NCI-H2196 treated with DMSO at 0.1 percent for 48 hours (cell line): ENCODE data around the gene PSMB11.
"Not testable (repeated sequence)": the region's sequence is repeated elsewhere in the genome, so short reads cannot be mapped to it uniquely, and the experiment has no call there.

ENCODE experiments used
- DNase-seq: peaks from one replicate; lab custom pipeline; 2025; ENCODE audit not compliant: unreplicated experiment; lab: John Stamatoyannopoulos, UW

The PSMB11 gene

GRCh38 chr14:23013749-23014054 is 28.3 kb upstream of the PSMB11 start:
- DNase-seq, result not testable (repeated sequence)

- DNase-seq, result no peak
These were observed 26.4 kb upstream of the PSMB11 start for GRCh38 chr14:23015618-23016017.

- DNase-seq, result no peak
These were observed 24.9 kb upstream of the PSMB11 start for GRCh38 chr14:23017091-23017490.

DNA sequence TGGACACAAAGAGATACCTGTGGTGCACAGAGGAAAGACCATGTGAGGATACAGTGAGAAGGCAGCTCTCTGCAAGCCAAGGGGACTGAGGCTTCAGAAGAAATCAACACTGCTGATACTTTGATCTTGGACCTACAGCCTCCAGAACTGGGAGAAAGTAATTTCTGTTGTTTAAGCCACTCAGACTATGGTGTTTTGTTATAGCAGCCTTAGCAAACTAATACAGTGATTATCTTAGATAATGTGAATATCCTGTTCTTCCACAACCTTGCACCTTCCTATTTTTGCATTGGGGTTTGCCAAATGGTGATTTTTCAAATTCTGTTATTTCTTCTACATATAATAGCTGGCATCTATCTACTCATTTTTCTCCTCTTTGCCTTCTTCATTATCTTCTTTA is 23.9 kb upstream of the PSMB11 start:
- DNase-seq, result no peak

GRCh38 chr14:23020143-23021128 is 21.6 kb upstream of the PSMB11 start:
- DNase-seq, result no peak

DNA sequence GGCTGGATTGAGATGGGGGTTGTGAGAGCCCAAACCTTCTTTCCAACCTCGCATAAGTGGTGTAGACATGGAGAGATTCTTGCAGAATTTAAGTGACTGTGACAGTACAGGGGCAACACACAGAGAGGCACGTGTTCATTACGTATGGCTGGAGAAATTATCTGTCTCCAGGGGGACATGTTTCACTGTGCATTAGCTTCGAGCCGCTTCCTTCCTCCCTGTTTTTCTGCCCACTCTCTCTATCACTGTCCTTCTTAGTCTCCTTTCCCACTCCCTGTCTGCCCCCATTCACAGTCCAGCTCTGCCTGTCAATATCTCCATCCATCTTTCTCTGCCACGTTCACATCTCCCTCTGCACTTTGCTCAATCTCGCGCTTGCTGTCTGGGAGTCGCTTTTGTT is 20.6 kb upstream of the PSMB11 start:
- no peak for DNase-seq

DNA sequence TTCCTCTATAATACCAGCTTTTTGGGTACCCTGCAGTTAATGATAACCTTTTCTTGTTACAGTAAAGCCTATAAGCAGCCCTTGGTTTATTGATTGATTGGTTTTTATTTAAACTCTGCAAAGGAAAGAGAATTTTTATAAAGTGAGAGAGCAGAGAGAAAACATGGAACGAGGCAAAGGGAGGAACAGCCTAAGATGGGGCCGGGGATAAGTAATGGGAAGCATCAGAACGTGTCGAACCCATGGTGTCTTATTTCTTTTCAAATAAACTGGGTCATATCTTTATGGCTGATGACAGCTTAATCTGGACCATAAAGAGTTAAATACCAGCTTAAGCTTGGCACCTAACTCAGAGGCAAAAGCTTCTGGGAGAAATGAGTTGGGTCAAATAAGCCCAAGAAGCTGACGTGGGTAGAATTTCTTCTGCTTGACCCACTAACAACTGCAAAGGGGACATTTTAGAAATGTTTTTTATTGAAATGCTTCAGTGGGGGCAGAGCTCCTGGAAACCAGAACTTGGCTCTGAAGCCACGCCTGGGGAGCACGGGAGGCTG is 20.0 kb upstream of the PSMB11 start:
- DNase-seq, result no peak

DNA sequence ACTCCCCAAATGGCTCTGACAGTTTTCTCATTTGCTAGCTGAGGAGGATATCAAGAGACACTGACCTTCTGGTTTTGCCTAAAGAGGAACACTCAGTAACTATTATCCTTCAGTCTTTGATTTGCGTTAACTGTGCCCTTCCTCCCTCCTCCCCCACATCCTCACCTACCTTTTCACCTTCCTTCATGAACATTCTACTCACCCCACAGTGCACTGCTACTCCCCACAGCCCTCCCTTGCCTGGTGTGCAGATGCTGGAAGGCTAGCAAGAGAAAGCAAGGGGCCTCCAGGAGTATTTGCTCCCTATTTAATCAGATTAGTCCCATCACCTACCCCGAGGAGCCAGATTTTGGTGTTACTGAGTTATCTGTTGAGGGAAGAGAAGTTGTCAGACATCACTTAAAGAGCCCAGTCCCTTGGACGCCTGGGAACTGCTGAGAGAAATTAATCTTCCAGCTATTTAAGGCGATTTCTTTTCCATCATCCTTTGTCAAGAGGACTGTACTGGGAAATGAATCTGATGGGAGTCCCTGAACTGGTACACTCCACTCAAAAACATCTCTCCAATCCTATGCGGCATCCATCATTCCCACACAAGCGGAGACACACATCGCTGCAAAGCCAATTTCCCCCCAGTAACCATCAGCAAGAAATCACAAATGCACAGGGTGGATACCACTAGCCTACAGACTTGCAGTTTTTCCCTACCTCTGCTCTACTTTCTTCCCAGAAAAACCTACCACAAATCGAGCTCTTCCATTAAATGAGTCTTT is 18.8 kb upstream of the PSMB11 start:
- DNase-seq, result no peak

DNA sequence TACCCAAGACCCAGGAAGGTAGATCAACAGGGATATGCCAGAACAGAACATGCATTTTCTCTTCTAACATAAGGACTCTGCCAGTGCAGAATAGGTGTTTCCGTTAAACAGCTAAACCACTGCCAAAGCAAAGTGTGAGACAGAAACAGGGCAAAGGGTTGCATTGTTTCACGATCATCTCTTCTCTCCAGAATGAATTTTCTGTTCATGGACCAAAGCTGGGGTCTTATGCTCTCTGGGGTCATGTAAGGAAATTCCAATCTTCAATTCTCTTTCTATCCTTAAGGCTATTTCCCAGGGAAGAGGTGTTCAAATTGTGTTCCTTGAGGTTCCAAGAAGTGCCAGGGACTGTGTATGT is 18.2 kb upstream of the PSMB11 start:
- DNase-seq, result no peak

- DNase-seq, result no peak
These were observed 17.4 kb upstream of the PSMB11 start for GRCh38 chr14:23024612-23025075.

DNA sequence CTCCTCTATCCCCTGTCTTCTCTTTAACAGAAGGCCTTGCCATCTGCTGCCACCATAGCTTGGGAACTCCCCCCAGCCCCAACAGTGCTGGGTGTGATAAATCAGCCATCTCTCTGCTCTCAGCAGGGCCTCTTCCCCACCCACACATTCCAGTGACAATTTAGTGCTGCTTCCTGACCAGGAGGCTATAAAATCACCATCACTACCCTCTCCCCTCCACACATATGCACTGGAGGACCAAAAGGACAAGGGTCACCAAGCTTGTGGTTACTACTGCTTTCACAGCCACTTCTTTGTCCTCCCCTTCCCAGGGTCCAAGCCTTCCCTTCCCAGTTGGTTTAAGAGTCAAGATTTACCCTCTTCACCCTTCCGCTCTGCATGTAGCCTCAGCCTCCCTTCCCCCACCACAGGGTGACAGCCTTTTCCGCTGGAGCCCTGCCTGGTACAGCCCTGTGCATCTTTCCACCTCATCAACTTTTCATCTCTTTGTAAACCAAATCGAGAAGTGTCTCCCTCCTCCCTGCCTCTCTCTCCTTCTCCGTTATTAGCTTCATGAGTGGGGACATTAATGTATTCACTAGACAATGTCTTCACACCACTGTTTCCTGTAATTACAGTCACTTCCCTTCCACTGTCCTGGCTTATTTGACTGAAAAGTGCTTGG is 16.7 kb upstream of the PSMB11 start:
- DNase-seq, result no peak

- DNase-seq, result no peak
These were observed 13.2 kb upstream of the PSMB11 start for GRCh38 chr14:23028799-23029198.

DNA sequence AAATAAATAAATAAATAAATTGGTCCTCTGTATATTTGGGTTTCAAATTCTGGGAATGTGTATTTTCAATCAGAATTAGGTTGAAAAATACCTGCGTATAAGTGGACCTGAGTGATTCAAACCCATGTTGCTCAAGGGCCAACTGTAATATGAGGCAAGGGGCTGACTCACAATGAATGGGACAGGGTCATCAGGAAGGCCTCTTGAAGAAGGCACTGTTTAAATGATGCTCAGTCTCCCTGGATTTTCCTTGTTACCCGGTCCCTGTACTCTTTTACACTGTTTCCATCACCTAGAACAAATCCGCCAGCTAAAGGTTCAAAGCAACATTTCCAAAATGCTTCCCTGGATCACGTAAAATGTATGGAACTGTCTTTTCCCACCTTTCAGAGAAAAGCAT is 11.1 kb upstream of the PSMB11 start:
- no peak for DNase-seq

DNA sequence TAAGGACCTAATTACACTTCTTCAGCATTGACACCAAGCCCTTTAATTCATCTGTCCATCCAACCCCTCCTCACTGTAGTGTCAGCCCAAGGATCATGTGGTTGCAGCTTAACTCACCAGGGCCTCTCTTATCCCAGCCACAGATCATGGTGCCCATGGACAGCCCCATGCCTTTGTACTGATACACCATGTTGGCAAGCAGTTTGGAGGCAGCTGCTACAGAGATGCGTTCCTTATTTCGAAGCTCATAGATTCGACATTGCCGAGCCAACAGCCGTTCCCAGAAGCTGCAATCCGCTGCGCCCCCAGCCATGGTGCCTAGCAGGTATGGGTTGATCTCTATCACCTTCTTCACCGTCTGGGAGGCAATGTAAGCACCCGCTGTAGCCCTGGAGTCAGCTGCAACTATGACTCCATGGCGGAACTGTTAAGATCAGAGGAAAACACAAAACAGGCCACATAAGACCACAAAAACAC is 8.7 kb upstream of the PSMB11 start:
- DNase-seq, result no peak

DNA sequence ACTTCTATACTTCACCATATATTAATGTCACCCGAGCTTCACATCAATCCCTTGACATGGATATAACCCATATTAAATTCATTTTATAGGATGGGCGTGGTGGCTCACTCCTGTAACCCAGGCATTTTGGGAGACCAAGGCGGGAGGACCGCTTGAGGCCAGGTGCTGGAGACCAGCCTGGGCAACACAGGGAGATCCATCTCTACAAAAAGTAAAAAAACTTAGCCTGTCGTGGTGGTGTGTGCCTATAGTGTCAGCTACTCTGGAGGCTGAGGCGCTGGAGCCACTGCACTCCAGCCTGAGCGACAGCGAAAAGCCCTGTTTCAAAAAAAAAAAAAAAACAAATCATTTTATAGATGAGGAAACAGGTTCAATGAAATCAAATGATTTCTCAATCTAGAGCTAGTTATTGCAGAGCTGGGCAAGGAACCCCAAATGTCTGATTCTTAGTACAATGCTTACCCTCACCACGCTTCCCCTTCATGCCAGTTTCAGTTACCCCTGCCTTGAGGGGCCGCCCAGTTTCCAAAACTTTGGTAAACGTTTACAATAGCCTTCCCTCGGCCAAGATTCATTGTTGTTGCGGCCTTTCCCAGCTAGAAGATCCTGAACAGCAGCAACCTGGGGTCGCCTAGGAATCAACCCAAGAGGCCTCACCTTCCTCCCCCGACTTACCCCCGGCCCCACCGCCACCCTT is 8.1 kb upstream of the PSMB11 start:
- no peak for DNase-seq

- DNase-seq, result no peak
These were observed 7.3 kb upstream of the PSMB11 start, which contains the start of gene PSMB5 for GRCh38 chr14:23034498-23035302. TSS of gene PSMB5 (minus strand) at chr14:23034900. CDS start at chr14:23034881, 19 bp downstream.

DNA sequence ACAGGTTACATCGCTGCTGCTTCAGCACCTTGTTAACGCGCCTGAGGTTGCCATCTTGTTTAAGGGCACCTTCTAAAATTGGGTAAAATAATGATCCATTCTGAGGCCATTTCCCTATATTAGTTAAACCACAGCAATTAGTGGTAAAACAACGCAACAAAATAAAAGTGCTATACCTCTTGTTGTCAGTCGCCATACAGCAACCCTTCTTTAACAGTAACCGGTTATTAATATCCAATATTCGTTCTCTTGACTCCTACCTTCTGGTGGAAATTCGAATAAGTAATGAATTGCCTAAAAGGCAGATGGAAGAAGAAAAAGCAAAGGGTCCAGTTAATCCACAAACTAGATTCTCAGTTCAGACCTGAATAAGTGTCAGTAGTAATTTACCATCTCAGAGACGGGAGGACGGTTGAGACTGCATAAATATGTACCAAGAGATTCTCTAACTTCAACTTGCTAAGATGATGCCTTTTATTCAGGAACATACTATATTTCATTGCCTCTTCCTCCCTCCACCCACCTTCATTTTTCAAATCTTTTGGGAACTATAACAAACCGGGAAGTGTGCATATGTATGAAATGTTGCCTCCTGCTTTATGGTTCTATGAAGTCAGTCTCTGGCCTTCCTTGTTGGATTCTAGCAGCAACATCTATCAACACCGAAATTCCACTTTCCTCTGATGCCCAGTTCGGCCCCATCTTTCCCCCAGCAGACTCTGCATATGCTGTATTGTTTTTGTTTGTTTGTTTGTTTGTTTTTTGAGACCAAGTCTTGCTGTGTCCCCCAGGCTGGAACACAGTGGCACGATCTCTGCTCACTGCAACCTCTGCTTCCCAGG is 6.5 kb upstream of the PSMB11 start:
- DNase-seq, result no peak

DNA sequence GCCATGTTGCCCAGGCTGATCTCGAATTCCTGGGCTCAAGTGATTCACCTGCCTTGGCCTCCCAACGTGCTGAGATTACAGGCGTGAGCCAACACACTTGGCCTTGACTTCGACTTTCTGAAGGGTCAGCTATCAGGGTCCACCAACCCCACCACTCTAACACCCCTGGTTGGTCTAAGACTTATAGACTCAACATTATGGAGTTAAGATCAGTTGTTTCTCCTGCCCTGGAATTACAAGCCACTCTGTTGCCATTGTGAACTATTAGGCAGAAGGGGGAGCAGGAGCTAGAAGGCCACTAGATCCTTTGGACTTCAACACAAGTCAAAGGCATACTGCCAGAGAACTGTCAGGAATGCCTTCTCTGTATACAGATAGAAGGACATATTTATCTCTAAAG is 1.9 kb upstream of the PSMB11 start:
- DNase-seq, result no peak

DNA sequence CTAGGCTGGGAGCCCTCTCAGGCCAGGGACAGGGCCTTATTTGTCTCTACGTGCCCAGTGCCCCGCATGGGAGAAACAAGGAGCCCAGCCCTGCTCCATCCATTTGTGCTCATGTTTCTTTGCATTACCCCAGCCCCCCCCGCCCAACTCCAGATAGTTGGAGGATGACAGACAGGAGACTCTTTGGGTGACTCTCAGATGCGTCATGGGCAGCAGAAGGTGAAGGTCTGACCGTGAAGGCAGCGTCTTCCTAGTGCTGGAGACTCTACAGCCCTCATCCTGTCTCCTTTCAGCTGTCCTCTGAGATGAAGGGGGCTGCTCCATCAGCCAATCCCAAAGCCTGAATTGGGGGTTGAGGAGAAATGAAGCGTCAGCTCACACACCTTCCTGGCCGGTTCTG is 283 bp upstream of the PSMB11 start:
- DNase-seq, result no peak
